ENCODE results near the gene FRAS1.

- no peak for TF ChIP-seq CTCF (IDR thresholded peaks at IDR 0.05; ENCODE audit: borderline replicate concordance, extremely low read depth, low read length, poor library complexity, severe bottlenecking)
- no peak for TF ChIP-seq EZH2 (IDR thresholded peaks at IDR 0.05; ENCODE audit: borderline replicate concordance, low read depth, low read length, severe bottlenecking)
These were observed 463.7 kb downstream of the FRAS1 start for GRCh38 chr4:78520808-78521226.

Measured in DND-41 (cell line).